Gastrocnemius medialis (tissue), 4 donors: ENCODE results near the gene BANK1.

Source experiments
- CTCF ChIP-seq, 5 experiments: fragments of 450-650 bp in 3 of 5; fragments of 200-600 bp in 2 of 5; sonication (generic) in 2 of 5; IDR thresholded peaks in 4 of 5; conservative IDR thresholded peaks in 1 of 5; 1 replicate in 4 of 5; 2 replicates in 1 of 5; pipeline ENCODE4 v1.5.1; 2016 to 2019; ENCODE audit warnings: antibody characterized with exemption in 5 of 5, mild to moderate bottlenecking in 3 of 5, moderate library complexity in 3 of 5
- POLR2A ChIP-seq, 2 donors: fragments of 450-650 bp; IDR thresholded peaks; one replicate each; pipeline ENCODE4 v1.6.1; 2017; ENCODE audit warnings: antibody characterized with exemption in 2 of 2, mild to moderate bottlenecking in 2 of 2, moderate library complexity in 2 of 2

GRCh38 chr4:102064747-102065442, 274.4 kb downstream of the BANK1 start:
- TF ChIP-seq CTCF (IDR thresholded peaks at IDR 0.05 in 4 of 5, conservative IDR thresholded peaks at IDR 0.05 in 1 of 5) (no peak), POLR2A (IDR thresholded peaks at IDR 0.05) (no peak)
